ENCODE data around the gene TLR2. TPM values are rescaled to one million over a fixed set of nuclear protein-coding genes. Genes with fewer than 3 reads are reported as not detected.

The TLR2 gene
- total and polyA plus RNA-seq, 2 donors (not counting 3 experiments of a cell fraction or from before 2014, with no cell fraction given): 0.29 to 1.4 TPM

DNA sequence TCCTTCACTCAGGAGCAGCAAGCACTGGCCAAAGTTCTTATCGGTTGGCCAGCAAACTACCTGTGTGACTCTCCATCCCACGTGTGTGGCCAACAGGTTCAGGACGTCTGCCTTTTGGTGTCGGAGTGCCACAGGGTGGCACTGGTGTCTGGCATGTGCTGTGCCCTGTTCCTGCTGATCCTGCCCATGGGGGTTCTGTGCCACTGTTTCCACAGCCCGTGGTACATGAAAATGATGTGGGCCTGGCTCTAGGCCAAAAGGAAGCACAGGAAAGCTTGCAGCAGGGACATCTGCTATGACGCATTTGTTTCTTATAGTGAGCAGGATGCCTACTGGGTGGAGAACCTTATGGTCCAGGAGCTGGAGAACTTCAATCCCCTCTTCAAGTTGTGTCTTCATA lies 4.6 kb upstream of the TLR2 start:
- H2AFZ ChIP-seq (ENCODE audit: low read depth, low read length): no peak overlapping the region
- H3K79me2 ChIP-seq (ENCODE audit: control insufficient read depth, insufficient read depth, low read length): no peaks in the 10 kb centered on the region
- H3K27me3 ChIP-seq (ENCODE audit: control insufficient read depth in 2 of 2, insufficient read depth in 2 of 2, low read length in 2 of 2): peaks cover 13 to 28% of the 10 kb centered on the region in 2 experiments
- TF ChIP-seq MAX (IDR thresholded peaks at IDR 0.05; ENCODE audit: insufficient read depth, insufficient read length) (no peak), CTCF (IDR thresholded peaks at IDR 0.05; ENCODE audit: extremely low read depth in 1 of 2, insufficient read depth in 1 of 2, low read depth in 1 of 2, low read length in 2 of 2) (no peak), JUN (IDR thresholded peaks at IDR 0.05; ENCODE audit: borderline replicate concordance, insufficient read depth, insufficient read length, low read depth) (no peak), GATA2 (IDR thresholded peaks at IDR 0.05; ENCODE audit: insufficient read depth, insufficient read length, low read depth, low read length) (no peak), MYC (IDR thresholded peaks at IDR 0.05; ENCODE audit: low read depth, low read length) (no peak), POLR2A (IDR thresholded peaks at IDR 0.05; ENCODE audit: low read depth, low read length) (no peak), POLR2AphosphoS5 (IDR thresholded peaks at IDR 0.05; ENCODE audit: insufficient read depth, low read depth, low read length) (no peak), EZH2 (IDR thresholded peaks at IDR 0.05; ENCODE audit: borderline replicate concordance, low read depth, low read length, severe bottlenecking) (no peak), FOS (IDR thresholded peaks at IDR 0.05; ENCODE audit: borderline replicate concordance, insufficient read depth, low read length) (no peak)
- H3K9ac ChIP-seq (replicated peaks; ENCODE audit: extremely low read depth, insufficient read depth, low read length): no peak overlapping the region
- no peak overlapping the region for H3K4me2 ChIP-seq (ENCODE audit: insufficient read depth, low read length)
- CTCF ChIA-PET: interaction anchor here (1.2 kb wide), 1 partner anchor 30 kb away, joined by 4 read pairs; no protein-coding TSS in a partner anchor
- POLR2A ChIA-PET: no interaction called here
- FAIRE-seq: no peak
- H3K4me3 ChIP-seq (replicated peaks in 1 of 3; ENCODE audit: insufficient read depth in 1 of 3, low read depth in 1 of 3, low read length in 3 of 3): no peak overlapping the region
- DNase-seq (ENCODE audit: low read depth, low spot score): no peak
- no peaks in the 10 kb centered on the region for H3K36me3 ChIP-seq (ENCODE audit: control insufficient read depth in 2 of 2, extremely low read depth in 1 of 2, insufficient read depth in 2 of 2, low read length in 2 of 2)
- intact Hi-C loops (cut with micrococcal nuclease) (no loop called here), dilution Hi-C loops (cut with MboI; ENCODE audit: extremely low pct_ligation_motif_present, low sequenced_read_pairs) (no loop called here)
- no peak overlapping the region for H3K27ac ChIP-seq (ENCODE audit: insufficient read depth, low read depth, low read length)
- H4K20me1 ChIP-seq (replicated peaks; ENCODE audit: control insufficient read depth, extremely low read depth, insufficient read depth, low read length): no peaks in the 10 kb centered on the region
- no TSS peak for BruUV-seq (replicated peaks)
- no peaks in the 10 kb centered on the region for H3K9me3 ChIP-seq (replicated peaks; ENCODE audit: control insufficient read depth, insufficient read depth, low read length)
- H3K9me1 ChIP-seq (replicated peaks; ENCODE audit: control insufficient read depth, extremely low read depth, insufficient read depth, low read length): no peaks in the 10 kb centered on the region
- H3K4me1 ChIP-seq (ENCODE audit: control insufficient read depth, extremely low read depth, insufficient read depth, low read length): peaks cover 14% of the 10 kb centered on the region
